OCI-LY3 (cell line): Measurements from ENCODE around the gene ZNF839.
A peak's percentile ranks its signal among the peaks of the same experiment; 100 is the strongest.
"Not testable (repeated sequence)": the region's sequence is repeated elsewhere in the genome, so short reads cannot be mapped to it uniquely, and the experiment has no call there.

Source experiments
- H2AFZ ChIP-seq: fragments of 200-600, 300-600 bp; shearing (Covaris generic); 2 replicates; pipeline ENCODE4 v1.6.0; 2014; ENCODE audit warnings: antibody characterized with exemption, low read depth, low read length
- H3K27ac ChIP-seq: fragments of 200-600, 300-600 bp; sonication (generic); 2 replicates; pipeline ENCODE4 v1.5.1; 2014; ENCODE audit warnings: mild to moderate bottlenecking, low read length, moderate library complexity, mixed read lengths
- H3K27me3 ChIP-seq: fragments of 200-600, 300-600 bp; sonication (generic); 2 replicates; pipeline ENCODE4 v1.6.1; 2014; ENCODE audit warnings: low read depth, low read length, mixed read lengths
- H3K36me3 ChIP-seq: fragments of 200-600, 300-600 bp; sonication (generic); replicated peaks from 2 replicates; pipeline ENCODE3; 2014; ENCODE audit warnings: low read depth, low read length, mixed read lengths
- H3K4me1 ChIP-seq: fragments of 300-600, 200-600 bp; sonication (generic); 2 replicates; pipeline ENCODE4 v1.6.1; 2014; ENCODE audit warnings: low read length, mixed read lengths
- H3K4me2 ChIP-seq: fragments of 200-600, 300-600 bp; sonication (generic); 2 replicates; pipeline ENCODE4 v1.6.1; 2014; ENCODE audit warnings: low read length, mixed read lengths
- H3K4me3 ChIP-seq: fragments of 300-600, 200-600 bp; sonication (generic); 2 replicates; pipeline ENCODE4 v1.5.1; 2014; ENCODE audit warnings: antibody characterized with exemption, mild to moderate bottlenecking, low read length, moderate library complexity
- H3K79me2 ChIP-seq: fragments of 300-600, 200-600 bp; shearing (Covaris generic); 2 replicates; pipeline ENCODE4 v1.6.1; 2014; ENCODE audit warnings: mild to moderate bottlenecking, low read length, mixed read lengths
- H3K9ac ChIP-seq: fragments of 300-600, 200-600 bp; shearing (Covaris generic); 2 replicates; pipeline ENCODE4 v1.6.0; 2014; ENCODE audit warnings: mild to moderate bottlenecking, low read length, moderate library complexity
- H3K9me3 ChIP-seq: fragments of 200-600, 300-600 bp; shearing (Covaris generic); 2 replicates; pipeline ENCODE4 v1.6.1; 2014; ENCODE audit warnings: low read length, mixed read lengths; ENCODE audit not compliant: insufficient read depth
- H4K20me1 ChIP-seq: fragments of 200-600, 300-600 bp; sonication (generic); 2 replicates; pipeline ENCODE4 v1.6.1; 2016; ENCODE audit warnings: low read length, mixed read lengths; ENCODE audit not compliant: insufficient read depth
- CTCF ChIP-seq: fragments of 200-600, 300-600 bp; sonication (generic); IDR thresholded peaks from 2 replicates; pipeline ENCODE4 v1.5.1; 2014; ENCODE audit warnings: antibody characterized with exemption, low read length, low read depth
- EZH2phosphoT487 ChIP-seq: fragments of 200-600 bp; shearing (Covaris generic); IDR thresholded peaks from 2 replicates; pipeline ENCODE4 v1.6.1; 2018; ENCODE audit warnings: antibody characterized with exemption, mixed run types, low read depth

Gene ZNF839

DNA sequence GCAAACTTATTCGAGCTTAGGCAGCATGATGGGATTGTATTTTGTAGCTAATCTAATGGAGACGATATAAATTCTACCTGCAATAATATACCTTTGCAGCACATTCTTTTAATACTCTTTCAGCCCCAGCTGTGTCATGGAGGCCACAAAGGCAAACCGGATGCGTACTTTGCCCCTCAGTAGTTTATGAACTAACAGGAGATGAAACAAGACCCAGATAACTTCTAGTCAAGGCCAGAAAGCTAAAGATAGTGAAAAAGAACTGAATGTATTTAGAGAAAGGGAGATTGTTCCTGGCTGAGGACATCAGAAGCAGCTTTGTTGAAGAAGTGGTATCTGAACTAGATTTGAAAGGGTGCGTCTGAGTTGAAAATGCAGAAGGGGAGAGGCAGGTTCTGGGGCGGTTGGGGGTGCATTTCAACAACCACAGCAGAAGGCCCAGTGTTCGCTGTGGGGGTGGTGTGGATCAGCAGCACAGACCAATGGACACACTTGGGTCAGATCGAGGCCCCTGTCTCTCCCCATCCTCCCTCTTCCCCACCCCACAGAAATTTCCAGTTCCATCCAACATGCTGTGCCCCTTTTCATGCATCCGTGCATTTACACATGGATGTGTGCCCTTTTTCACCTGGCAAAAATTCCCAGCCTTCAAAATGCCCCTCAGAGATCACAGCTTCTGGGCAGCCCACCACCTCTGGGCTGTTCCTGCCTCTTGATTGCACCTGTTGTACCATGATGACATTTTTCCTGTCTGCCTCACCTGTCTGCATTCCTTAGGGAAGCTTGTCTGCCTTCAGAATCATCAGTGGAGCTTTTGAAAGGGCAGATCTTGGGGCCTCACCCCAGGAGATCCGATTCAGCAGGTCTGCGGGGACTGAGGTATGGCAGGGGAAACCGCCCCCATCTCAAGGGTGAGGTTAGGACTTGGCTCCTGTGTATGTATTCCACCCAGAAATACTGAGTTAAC, 2.2 kb downstream of the ZNF839 start:
- Histone ChIP-seq H3K27ac (no peak overlapping the region), H2AFZ (no peak overlapping the region), H3K9ac (no peak overlapping the region), H3K4me3 (no peak overlapping the region), H3K4me1 (peaks cover 23% of the 10 kb centered on the region), H3K36me3 (no peaks in the 10 kb centered on the region), H3K4me2 (no peak overlapping the region), H4K20me1 (no peaks in the 10 kb centered on the region), H3K79me2 (peaks cover 15% of the 10 kb centered on the region), H3K9me3 (no peaks in the 10 kb centered on the region), H3K27me3 (no peaks in the 10 kb centered on the region)
- TF ChIP-seq CTCF (no peak), EZH2phosphoT487 (no peak)

- H3K79me2 ChIP-seq, result peaks cover 15% of the 10 kb centered on the region
- H3K4me1 ChIP-seq, result peaks cover 18% of the 10 kb centered on the region
- H4K20me1 ChIP-seq, result no peaks in the 10 kb centered on the region
- TF ChIP-seq CTCF (peak; percentile 61), EZH2phosphoT487 (no peak)
- no peak overlapping the region for H3K27ac ChIP-seq
- H3K4me3 ChIP-seq, result no peak overlapping the region
- H3K27me3 ChIP-seq, result no peaks in the 10 kb centered on the region
- H3K9ac ChIP-seq, result no peak overlapping the region
- H3K9me3 ChIP-seq, result no peaks in the 10 kb centered on the region
- H2AFZ ChIP-seq, result no peak overlapping the region
- H3K36me3 ChIP-seq, result no peaks in the 10 kb centered on the region
- H3K4me2 ChIP-seq, result no peak overlapping the region
Measured at GRCh38 chr14:102323102-102323501, 3.6 kb downstream of the ZNF839 start.

DNA sequence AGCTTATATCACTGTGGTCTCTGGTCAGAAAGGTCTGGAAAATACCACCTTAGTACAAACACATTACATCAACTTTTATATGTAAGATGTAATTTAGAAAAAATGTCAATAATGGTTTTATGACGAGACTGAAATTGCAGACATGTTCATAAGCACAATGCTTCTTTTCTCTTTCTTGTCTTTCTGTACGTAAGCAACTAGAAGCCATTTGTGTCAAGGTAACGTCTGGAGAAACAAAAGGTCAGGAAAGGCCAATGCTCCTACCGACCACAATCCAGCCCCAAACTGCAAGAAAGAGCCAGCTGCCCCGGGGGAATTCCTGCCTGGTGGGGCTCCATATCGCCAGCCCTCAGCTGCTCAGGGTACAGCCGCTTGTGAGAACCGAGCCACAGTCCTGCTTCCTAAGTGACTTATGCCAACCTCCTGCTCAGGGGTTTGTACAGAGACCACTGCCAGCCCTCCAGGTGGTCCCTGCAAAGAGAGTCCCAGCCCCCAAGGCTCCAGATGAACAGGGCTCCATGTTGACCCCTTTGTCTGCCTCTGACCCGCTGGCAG, 6.3 kb downstream of the ZNF839 start:
- H3K79me2 ChIP-seq, result peaks cover 3% of the 10 kb centered on the region
- no peaks in the 10 kb centered on the region for H3K9me3 ChIP-seq
- no peaks in the 10 kb centered on the region for H3K27me3 ChIP-seq
- no peaks in the 10 kb centered on the region for H3K36me3 ChIP-seq
- no peak overlapping the region for H3K4me3 ChIP-seq
- H3K4me1 ChIP-seq, result peaks cover 1% of the 10 kb centered on the region; the same call in 1 of the 2 replicates
- H3K4me2 ChIP-seq, result no peak overlapping the region
- H4K20me1 ChIP-seq, result no peaks in the 10 kb centered on the region
- no peak overlapping the region for H3K9ac ChIP-seq
- H2AFZ ChIP-seq, result no peak overlapping the region
- TF ChIP-seq CTCF, result no peak
- TF ChIP-seq EZH2phosphoT487, result no peak
- H3K27ac ChIP-seq, result no peak overlapping the region

DNA sequence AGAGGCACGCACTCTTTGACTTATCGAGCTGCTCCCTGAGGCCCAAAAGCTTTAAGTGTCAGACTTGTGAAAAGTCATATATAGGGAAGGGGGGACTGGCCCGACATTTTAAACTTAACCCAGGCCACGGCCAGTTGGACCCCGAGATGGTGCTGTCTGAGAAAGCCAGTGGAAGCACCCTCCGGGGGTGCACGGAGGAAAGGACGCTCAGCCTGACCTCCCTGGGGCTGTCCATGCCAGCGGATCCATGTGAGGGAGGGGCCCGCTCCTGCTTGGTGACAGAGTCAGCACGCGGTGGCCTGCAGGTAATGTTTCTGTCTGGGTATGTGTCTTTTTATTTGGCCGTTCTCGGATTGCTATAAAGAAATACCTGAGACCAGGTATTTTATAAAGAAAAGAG, 7.0 kb downstream of the ZNF839 start:
- Histone ChIP-seq H3K79me2 (no peaks in the 10 kb centered on the region), H3K9ac (no peak overlapping the region), H3K27me3 (no peaks in the 10 kb centered on the region), H3K9me3 (no peaks in the 10 kb centered on the region), H3K4me3 (no peak overlapping the region), H4K20me1 (no peaks in the 10 kb centered on the region), H3K36me3 (peaks cover under 1% of the 10 kb centered on the region), H3K4me2 (no peak overlapping the region), H3K4me1 (no peaks in the 10 kb centered on the region), H3K27ac (no peak overlapping the region), H2AFZ (no peak overlapping the region)
- TF ChIP-seq CTCF (no peak), EZH2phosphoT487 (no peak)

DNA sequence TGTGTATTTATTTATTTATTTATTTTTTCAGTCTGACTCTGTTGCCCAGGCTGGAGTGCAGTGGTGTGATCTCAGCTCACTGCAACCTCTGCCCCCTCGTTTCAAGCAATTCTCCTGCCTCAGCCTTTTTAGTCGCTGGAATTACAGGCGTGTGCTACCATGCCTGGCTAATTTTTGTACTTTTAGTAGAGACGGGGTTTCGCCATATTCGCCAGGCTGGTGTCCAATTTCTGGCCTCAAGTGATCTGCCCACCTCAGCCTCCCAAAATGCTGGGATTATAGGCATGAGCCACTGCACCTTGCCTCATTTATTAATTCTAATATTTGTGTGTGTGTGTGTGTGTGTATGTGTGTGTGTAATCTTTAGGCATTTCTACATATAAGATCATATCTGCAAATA, 9.8 kb downstream of the ZNF839 start:
- not testable (repeated sequence) for H3K27me3 ChIP-seq, H2AFZ ChIP-seq, H3K36me3 ChIP-seq, H3K9ac ChIP-seq, H3K4me1 ChIP-seq, H3K27ac ChIP-seq, H3K79me2 ChIP-seq, H3K9me3 ChIP-seq, H3K4me2 ChIP-seq, H4K20me1 ChIP-seq, H3K4me3 ChIP-seq
